NCI-H82 treated with DMSO at 0.1 percent for 48 hours (cell line): Measurements from ENCODE around the gene GNA14.
"Not testable (repeated sequence)": the region's sequence is repeated elsewhere in the genome, so short reads cannot be mapped to it uniquely, and the experiment has no call there.

Experiments
- DNase-seq: peaks from one replicate; lab custom pipeline; 2025; ENCODE audit not compliant: unreplicated experiment; lab: John Stamatoyannopoulos, UW

GNA14 gene

DNA sequence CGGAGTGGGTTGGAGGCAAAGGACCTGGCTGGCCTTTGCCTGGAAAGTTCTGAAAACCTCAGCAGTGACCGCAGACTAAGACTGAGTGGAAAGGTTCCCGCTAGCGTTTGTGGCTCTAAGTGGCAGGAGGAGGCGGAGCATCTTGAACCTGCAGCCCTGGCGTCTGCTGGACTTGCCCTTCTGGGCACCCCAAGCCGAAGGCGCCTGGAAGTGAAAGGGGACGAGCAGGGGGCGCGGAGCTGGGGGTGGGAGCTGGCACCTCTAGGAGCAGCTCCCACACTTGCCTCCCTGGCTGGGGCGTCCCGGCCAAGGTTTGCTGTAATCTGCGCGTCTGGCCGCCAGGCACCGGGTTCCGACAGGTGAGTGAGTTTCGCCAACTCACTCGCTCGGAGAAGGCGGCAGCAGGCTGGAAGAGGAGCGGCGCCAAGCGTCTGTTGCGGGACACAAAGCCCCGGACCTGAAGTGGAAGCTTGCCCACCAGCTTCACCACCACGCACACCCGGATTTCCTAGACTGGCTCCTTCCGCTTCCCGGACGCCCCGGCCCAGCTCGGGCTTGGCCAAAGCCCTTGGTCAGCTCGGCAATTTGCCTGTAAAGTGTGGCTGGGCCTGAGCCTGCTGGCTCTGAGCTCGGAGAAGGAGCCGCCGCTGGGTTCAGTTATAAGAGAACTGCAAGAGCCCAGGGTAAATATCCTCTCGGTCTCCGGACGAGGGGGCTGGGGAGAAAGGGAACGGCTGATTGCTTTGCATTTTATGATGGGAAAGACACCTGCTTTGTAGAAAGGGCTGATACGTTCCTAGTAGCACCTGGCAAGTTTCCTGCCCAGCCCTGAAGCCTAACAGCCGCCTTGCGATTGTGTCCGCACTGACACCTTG lies at the start of gene GNA14:
Gene GNA14 (minus strand): TSS at position 89 of the 875 bp plus-strand sequence. CDS start 529 bp downstream, outside the sequence.
- no peak for DNase-seq

DNA sequence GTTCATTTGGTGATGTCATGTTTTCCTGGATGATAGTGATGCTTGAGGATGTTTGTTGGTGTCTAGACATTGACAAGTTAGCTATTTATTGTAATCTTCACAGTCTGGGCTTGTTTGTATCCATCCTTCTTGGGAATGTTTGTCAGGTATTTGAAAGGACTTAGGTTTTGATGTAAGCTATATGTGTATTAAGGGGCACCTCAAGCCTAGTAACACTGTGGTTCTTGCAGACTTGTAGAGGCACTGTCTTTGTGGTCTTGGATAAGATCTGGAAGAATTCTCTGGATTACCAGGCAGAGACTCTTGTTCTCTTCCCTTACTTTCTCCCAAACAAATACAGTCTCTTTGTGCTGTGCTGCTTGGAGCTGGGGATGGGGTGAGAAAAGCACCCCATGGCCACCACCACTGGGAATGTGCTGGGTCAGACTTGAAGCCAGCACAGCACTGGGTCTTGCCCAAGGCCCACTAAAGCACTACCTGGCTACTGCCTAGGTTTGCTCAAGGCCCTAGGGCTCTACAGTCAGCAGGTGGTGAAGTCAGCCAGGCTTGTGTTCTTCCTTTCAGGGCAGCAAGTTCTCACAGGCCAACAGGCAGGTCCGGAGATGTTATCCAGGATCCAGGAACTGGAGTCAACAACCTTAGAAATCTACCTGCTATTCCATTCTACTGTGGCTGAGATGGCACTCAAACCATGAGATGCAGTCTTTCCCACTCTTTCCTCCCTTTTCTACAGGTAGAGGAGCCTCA lies 49.3 kb upstream of the GNA14 start:
- no peak for DNase-seq

DNA sequence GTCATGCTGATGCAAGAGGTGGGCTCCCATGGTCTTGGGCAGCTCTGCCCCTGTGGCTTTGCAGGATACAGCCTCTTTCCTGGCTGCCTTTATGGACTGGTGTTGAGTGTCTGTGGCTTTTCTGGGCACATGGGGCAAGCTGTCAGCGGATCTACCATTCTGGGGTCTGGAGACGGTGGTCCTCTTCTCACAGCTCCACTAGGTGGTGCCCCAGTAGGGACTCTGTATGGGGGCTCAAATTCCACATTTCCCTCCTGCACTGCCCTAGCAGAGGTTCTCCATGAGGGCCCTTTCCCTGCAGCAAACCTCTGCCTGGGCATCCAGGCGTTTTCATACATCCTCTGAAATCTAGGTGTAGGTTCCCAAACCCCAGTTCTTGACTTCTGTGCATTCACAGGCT lies 42.6 kb upstream of the GNA14 start:
- not testable (repeated sequence) for DNase-seq

DNA sequence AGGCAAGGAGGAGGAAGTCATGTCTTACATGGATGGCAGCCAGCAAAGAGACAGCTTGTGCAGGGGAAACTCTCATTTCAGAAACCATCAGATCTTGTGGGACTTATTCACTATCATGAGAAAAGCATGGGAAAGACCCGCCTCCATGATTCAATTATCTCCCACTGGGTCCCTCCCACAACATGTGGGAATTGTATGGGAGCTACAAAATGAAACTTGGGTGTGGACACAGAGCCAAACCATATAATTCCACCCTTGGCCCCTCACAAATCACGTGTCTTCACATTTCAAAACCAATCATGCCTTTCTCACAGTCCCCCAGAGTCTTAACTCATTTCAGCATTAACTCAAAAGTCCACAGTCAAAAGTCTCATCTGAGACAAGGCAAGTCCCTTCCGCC lies 42.0 kb upstream of the GNA14 start:
- DNase-seq: not testable (repeated sequence)

DNA sequence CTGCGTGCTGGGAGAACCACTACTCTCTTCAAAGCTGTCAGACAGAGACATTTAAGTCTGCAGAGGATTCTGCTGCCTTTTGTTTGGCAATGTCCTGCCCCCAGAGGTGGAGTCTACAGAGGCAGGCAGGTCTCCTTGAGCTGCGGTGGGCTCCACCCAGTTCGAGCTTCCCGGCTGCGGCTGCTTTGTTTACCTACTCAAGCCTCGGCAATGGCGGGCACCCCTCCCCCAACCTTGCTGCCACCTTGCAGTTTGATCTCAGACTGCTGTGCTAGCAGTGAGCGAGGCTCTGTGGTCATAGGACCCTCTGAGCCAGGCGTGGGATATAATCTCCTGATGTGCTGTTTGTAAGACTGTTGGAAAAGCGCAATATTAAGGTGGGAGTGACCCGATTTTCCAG lies 39.6 kb upstream of the GNA14 start:
- DNase-seq: not testable (repeated sequence)

DNA sequence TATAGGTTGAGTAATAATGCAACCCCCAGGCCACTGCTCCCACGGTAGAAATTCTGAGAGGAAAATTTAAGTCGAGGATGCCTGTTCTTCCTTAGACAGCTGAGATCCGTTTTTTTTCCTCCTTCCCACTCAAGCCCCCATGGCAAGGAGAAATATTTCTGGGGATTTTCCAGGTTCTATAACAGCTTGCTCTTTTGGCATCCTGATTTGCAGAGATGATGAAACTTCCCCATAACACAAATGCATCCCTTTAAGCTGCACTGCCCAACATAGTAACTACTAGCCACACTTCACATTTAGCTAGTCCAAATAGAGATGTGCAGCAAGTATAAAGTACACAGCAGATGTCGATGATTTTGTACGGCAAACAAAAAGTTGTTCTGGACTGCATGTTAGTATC lies 32.5 kb upstream of the GNA14 start:
- no peak for DNase-seq

DNA sequence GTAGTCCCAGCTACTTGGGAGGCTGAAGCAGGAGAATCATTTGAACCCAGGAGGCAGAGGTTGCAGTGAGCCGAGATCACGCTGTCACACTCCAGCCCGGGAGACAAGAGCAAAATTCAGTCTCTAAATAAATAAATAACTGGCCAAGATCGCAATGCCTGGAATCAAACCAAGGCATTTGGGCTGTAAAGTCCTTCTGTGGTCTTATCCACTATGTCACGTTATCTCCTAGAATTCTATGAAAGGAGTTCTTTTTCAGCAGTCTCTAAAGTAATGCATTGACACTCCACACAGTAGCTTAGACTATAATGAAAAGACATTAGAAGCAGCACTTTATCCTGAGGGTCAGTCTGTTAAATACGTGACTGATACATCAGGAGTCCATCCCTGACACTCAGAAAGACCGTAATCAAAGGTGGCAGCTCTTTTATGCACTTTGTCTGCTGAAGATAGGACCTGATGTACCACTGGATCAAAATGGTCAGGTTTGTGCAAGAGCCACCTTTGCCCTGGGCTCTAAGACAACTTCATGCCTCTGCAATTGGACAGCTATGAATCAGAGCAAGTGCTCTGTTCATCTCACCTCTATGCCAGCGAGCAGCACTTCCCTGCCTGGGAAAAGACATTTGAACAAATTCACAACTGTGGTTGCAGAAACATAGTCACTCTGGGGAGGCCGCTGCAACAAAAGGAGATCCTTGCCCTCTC lies 31.7 kb upstream of the GNA14 start:
- DNase-seq: no peak

DNA sequence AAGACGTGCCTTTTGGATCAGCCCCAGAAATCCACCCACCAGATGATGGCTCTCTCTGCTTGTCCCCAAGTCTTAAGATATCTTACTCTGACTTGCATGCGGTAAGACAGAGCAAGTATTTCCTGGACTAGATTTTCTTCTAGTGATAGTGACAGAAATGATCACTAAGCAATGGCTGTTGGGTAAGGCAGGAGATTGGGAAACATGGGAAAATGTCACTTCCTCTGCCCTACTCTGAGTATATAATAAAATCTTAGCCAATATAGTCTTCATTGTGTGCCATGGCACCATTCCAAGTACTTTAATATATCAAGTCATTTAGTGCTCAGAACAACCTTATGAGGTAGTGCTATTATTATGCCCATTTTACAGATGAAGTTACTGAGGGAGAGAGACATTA lies 31.0 kb upstream of the GNA14 start:
- no peak for DNase-seq

GRCh38 chr9:77677957-77678535 lies 29.9 kb upstream of the GNA14 start:
- no peak for DNase-seq

DNA sequence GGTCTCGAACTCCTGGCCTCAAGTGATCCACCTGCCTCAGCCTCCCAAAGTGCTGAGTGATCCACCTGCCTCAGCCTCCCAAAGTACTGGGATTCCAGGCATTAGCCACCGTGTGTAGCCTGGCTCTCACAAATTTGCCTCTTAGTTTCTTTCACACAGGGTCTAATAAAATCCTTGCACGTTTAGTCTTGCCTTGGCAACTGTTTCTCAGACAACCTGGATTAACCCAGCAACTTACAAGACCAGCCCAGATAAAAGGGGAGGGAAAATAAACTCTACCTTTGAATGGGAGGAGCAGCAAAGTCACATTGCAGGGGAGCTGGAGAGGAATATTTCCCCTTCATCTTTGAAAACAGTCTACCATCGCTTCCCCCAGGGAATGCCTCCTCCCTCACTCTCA lies 29.3 kb upstream of the GNA14 start:
- DNase-seq: no peak

GRCh38 chr9:77673941-77674791 lies 26.0 kb upstream of the GNA14 start:
- no peak for DNase-seq

GRCh38 chr9:77672183-77672582 lies 24.1 kb upstream of the GNA14 start:
- DNase-seq: no peak

- no peak for DNase-seq
Measured at GRCh38 chr9:77667151-77667550, 19.0 kb upstream of the GNA14 start.

DNA sequence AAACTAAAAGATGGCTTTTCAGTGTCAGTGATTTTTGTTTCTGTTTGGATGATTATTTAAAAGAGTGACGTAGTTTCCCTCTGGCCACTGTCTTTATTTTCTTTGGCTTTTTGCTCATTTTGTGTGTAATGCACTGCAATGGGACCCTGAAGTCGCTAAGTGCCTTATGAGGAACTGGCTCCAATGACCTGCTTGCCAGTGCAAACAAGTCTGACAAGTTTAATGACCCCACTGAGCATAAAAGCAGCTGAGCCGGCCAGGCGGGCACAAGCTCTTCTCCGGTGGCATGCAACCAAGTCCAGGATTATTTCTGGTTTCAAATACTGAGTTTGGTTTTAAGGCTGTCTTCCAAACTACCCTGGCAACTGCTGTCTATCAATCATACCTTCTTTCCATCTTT lies 15.6 kb upstream of the GNA14 start:
- no peak for DNase-seq

DNA sequence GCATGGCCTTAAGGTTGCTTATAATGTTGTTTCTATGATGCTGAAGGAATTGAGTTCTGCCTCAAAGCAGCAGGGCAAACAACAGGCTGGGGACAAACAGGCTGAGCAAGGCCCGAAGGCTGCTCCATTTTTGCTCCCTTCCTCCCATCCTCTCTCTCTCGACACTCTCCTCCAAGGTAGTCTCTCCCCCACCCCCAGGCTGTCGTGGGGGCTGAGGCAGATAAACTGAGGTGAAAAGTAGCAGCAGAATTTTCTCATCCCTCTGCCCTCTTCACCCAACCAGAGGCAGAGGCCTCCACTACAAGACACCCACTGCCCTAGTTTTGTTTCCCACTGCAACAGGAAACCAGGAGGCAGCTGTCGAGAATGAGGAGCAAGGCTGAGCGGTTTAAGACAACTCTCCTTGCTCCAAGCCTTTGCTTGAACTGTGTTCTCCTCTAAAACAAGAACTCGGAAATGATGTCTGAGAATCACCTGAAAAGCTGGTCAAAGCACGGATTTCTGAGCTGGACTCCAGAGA lies 13.5 kb upstream of the GNA14 start:
- no peak for DNase-seq

- DNase-seq: no peak
Measured at GRCh38 chr9:77659926-77660325, 11.8 kb upstream of the GNA14 start.

DNA sequence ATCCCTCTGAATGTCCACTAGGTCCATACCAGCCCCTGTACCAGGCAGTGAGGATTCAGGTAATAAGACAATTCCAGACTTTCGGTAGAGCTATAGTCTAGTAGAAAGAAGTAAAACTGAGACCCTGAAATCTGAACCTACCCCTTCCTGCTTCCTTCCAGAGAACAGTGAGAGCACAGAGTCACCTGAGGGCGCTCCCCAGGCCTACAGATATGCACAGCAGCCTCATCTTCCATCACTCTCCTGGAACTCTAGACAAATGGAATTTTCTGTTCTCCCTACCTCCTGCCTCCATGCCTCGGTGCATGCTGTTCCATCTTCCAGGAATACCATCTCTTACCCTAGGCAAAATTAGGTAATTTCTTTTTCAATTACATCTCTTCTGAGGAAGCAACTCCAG lies 3.1 kb upstream of the GNA14 start:
- DNase-seq: no peak

DNA sequence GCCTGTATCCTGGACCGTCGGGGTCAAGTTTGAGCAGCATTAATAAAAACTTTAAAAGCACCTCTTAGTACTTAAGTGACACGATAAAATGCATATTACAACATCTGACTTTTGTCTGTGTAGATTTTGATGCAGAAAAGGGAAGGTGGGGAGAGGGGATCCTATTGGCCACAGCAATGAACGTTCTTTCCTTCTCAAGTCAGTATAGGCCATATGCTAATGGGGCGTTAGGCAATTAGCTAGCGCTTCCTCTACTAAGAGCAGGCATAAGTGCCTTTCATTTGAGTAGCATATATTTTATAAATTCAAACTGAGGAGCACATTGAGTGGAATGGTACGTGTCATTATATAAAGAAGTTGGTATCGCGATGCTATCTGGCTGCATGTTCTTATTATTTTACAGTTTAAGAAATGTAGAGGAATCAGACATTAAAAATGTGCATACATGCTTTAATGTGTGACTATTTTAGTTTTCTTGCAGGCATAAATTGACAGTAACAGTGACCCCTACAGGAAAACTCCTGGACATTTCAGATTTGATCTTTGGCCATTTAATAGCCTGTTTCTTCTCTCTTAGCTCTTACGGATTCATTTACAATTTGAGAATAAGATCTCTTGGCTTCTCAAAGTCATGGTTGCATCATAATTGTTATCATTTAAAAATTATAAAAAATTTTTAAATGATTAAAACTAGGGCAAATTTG lies 1.1 kb upstream of the GNA14 start:
- no peak for DNase-seq
